ENCODE results near the gene STYX.

STYX gene, protein sequence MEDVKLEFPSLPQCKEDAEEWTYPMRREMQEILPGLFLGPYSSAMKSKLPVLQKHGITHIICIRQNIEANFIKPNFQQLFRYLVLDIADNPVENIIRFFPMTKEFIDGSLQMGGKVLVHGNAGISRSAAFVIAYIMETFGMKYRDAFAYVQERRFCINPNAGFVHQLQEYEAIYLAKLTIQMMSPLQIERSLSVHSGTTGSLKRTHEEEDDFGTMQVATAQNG

GRCh38 chr14:52729925-52730708 lies at the start of gene STYX:
Gene STYX (plus strand): TSS chr14:52730166. CDS start chr14:52730475, 309 bp downstream.
- peak; percentile 99 for DNase-seq (ENCODE audit: low spot score)

DNA sequence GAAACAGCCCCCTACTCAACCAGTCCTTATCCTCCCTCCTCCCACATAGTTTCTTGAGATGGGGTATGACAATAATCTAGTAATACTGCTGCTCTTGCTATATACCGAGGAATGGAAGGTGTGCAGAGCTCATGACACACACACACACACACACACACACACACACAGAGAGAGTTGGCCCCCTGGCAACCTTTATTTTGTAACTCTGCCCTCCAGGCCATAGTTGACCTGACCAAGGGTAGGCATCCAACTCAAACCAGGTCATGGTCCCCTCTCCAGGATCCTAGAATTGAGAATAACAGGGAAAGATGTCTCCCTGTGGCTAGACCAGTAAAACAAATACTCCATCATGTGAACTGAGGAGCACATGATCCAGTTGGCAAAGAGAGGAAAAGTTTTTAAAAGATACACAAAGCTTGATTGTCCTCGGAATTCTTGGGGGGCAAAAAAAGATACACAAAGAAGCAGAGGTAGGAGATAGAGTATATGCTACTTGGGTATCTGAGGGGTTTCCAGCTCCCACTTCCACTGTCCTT lies 45.9 kb upstream of the STYX start:
- DNase-seq (ENCODE audit: low spot score), result no peak

DNA sequence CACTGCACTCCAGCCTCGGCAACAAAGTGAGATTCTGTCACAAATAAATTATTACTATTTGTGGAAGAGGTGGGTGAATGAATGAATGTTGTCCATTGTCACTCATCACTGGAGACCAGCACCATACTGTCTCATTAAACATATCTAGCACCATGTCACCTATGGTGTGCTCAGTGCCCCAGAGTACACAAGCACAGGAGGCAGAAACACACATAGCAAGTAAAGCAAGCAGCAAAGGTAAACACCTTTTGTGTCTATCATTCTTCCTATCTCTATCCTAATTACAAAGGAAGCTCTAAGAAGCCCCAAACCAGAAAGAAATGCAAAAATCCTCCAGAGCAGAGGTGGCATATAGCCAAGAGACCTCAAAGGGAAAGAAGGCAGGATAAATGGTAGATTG lies 43.8 kb upstream of the STYX start:
- no peak for DNase-seq (ENCODE audit: low spot score)

GRCh38 chr14:52690983-52691760 lies 38.8 kb upstream of the STYX start:
- DNase-seq (ENCODE audit: low spot score), result no peak

GRCh38 chr14:52692248-52692962 lies 37.6 kb upstream of the STYX start:
- peak; percentile 42 for DNase-seq (ENCODE audit: low spot score)

DNA sequence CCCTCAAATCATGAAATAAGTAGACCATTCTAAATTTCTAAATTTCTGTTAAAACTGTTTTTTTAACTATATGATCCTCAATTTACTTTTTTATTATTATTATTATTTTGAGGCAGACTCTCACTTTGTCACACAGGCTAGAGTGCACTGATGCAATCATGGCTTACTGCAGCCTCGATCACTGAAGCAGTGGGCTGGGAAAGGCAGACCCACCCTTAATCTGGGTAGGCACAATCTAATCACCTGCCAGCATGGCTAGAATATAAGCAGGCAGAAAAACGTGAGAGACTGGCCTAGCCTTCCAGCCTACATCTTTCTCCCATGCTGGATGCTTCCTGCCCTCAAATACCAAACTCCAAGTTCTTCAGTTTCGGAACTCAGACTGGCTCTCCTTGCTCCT lies 36.9 kb upstream of the STYX start:
- DNase-seq (ENCODE audit: low spot score), result no peak

- no peak for DNase-seq (ENCODE audit: low spot score)
Observed at GRCh38 chr14:52693532-52693931, 36.4 kb upstream of the STYX start.

GRCh38 chr14:52694761-52695480 lies 35.0 kb upstream of the STYX start:
- DNase-seq (ENCODE audit: low spot score), result peak; percentile 79

- peak; percentile 66 for DNase-seq (ENCODE audit: low spot score)
Observed at GRCh38 chr14:52695481-52696091, 34.4 kb upstream of the STYX start, which contains the start of gene ERO1A. Gene ERO1A (minus strand): TSS chr14:52695558. CDS start chr14:52695481, 77 bp downstream.

GRCh38 chr14:52700701-52701172 lies 29.2 kb upstream of the STYX start:
- DNase-seq (ENCODE audit: low spot score), result no peak

DNA sequence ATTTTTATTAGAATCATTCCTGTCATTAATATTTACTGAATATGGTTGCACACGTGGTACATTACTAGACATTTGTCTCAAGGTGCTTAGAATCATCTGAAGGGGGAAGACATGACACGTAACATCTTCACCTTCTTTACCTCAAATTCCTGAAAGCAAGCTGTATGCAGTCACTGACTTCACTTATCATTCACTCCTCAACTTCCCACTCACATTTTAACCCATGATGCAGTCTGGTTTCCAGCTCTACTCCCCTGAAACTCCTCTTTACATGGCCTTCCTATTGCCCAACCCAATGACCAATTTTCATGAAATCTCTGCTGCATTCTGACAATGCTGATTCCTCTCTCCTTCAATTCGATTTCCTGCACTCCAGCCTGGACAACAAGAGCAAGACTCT lies 28.7 kb upstream of the STYX start:
- no peak for DNase-seq (ENCODE audit: low spot score)

DNA sequence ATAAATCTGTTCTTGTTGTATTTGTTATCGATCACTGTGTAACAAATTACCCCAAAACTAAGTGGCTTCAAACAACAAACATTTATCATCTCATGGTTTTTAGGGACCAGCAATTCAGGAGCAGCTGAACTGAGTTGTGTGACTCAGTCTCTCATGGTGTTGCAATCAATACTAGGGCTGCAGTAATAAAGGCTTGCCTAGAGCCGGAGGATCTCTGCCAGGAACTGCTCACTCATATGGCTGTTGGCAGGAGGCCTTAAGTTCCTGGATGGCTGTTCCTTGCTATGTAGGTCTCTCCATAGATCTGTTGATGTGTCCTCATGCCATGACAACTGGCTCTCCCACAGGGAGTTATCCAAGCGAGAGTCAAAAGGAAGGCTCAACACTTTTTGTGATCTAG lies 26.7 kb upstream of the STYX start:
- no peak for DNase-seq (ENCODE audit: low spot score)

DNA sequence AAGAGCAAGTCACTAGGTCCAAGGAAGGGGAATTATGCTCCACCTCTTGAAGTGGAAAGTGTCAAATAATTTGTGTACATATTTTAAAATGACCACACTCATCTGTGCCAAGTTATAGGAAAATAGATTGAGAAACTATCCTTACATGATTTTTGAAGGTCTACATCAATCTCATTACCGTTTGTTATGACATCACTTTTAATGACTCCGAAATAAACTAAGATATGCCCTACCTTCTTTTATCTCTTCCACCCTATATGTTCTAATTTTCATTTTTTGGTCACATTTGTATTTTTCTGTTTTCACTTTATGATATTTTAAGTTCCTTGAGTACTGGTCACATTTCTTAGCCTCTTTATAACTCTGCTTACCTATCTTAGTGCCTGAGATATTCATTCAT lies 26.3 kb upstream of the STYX start:
- no peak for DNase-seq (ENCODE audit: low spot score)

GRCh38 chr14:52706286-52706685 lies 23.7 kb upstream of the STYX start:
- peak; percentile 64 for DNase-seq (ENCODE audit: low spot score)

GRCh38 chr14:52706724-52707706 lies 23.0 kb upstream of the STYX start, which contains the start of gene PSMC6:
Gene PSMC6 (plus strand): TSS chr14:52707200. CDS start chr14:52707220, 20 bp downstream.
- peak; percentile 96 for DNase-seq (ENCODE audit: low spot score)

DNA sequence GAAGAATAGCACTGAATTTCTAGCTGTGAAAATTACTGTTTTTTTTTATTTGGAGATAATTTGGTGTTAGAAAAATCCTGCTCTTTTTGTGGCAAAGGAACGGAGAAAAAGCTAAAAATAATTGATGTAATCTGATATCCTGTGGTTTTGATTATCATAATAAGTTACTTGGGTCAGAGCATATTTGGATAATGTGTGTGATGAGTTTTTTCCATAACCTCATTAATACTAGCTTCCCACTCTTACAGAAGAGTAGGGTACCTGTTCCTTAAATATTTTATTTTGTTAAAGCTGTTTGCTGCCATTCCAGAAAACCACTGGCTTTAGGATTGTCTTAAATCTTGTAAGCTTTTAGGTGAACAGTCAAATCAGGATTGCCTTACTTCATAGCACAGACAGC lies 18.3 kb upstream of the STYX start:
- DNase-seq (ENCODE audit: low spot score), result no peak

GRCh38 chr14:52716155-52716554 lies 13.8 kb upstream of the STYX start:
- no peak for DNase-seq (ENCODE audit: low spot score)

DNA sequence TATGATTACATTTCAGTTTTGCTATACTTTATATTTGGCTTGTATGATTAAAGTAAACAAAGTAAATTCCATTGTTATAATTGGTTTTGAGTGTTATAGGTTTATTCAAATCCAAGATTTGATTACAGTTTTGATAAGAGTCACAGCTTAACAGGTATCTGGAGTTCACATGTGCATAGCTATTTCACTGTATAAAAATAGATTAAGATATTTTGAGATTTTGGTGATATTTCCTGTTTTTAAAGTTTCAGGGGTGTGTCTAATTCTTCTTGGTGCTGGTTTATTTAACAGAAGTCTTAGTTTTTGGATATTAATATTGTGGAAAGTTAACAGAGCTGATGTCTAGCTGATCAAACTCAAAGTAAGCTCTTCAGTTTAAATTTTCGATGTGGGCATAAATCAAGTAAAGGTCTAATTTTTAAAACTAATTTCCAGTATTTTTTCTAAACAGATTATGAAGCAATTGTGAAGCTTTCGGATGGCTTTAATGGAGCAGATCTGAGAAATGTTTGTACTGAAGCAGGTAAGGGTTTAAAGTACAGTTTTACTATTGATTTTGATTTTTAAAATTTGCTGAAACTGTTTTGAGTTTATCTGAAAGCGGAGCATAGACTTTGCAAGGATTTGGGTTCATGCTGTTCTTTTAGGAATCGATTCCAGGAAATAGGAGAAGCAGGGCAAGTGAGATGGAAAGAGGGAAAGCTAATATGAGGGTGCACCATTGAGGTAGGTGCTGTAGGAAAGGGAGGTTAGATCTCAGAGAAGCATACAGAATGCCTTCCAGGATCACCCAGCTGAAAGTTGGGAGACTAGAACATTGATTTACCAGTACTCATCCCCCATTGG lies 6.2 kb upstream of the STYX start:
- DNase-seq (ENCODE audit: low spot score), result no peak

- no peak for DNase-seq (ENCODE audit: low spot score)
Observed at GRCh38 chr14:52724360-52724644, 5.7 kb upstream of the STYX start.

All from activated CD4-positive, alpha-beta T cell treated with anti-CD3 and anti-CD28 coated beads, Interleukin-2, Interleukin-4, amounts not matched to agents 100 ng/mL and 50 ng/mL, durations not matched to agents 16 hours and 8 hours (primary cell).